Measurements from ENCODE around the gene RCSD1. TPM values are rescaled to one million over a fixed set of nuclear protein-coding genes. Genes with fewer than 3 reads are reported as not detected.

Gene RCSD1
- total RNA-seq, 2 experiments from 2014 or later, result 42.3 to 44.6 TPM

GRCh38 chr1:167616521-167616920 is 13.5 kb upstream of the RCSD1 start:
- peaks cover 48% of the 10 kb centered on the region for H3K4me1 Mint-ChIP-seq (ENCODE audit: low read depth)

GRCh38 chr1:167617153-167618147 is 12.6 kb upstream of the RCSD1 start:
- Mint-ChIP-seq H3K4me3 (peak overlapping the region; percentile 69), H3K36me3 (ENCODE audit: low read depth) (no peaks in the 10 kb centered on the region), H3K9me3 (no peaks in the 10 kb centered on the region), H3K27me3 (no peaks in the 10 kb centered on the region), H3K4me1 (ENCODE audit: low read depth) (peaks cover 58% of the 10 kb centered on the region), H3K27ac (peak overlapping the region; percentile 62)
- Histone ChIP-seq H3K4me3 (ENCODE audit: low read length) (peak overlapping the region; percentile 24), H3K36me3 (ENCODE audit: insufficient read depth, low read length) (no peaks in the 10 kb centered on the region), H3K4me1 (ENCODE audit: insufficient read depth, low read length) (peaks cover 54% of the 10 kb centered on the region), H3K9me3 (ENCODE audit: control insufficient read depth in 1 of 2, insufficient read depth in 1 of 2, low read length in 2 of 2) (no peaks in the 10 kb centered on the region), H3K27ac (ENCODE audit: low read depth in 1 of 2, low read length in 2 of 2) (peak overlapping the region; percentile 42 to 47), H3K27me3 (ENCODE audit: control insufficient read depth in 1 of 2, insufficient read depth in 2 of 2, low read length in 2 of 2) (no peaks in the 10 kb centered on the region)
- ChIA-PET CTCF (interaction anchor here (0.9 to 2.2 kb wide), 3 partner anchors 11 to 20 kb away, joined by 4 to 6 read pairs (median 5); no protein-coding TSS in a partner anchor), POLR2A (interaction anchor here (0.6 to 6.1 kb wide), 9 partner anchors 9 to 98 kb away, joined by 3 to 104 read pairs (median 4); partner anchors contain the start of gene RCSD1)
- intact Hi-C loops (cut with DNase I, micrococcal nuclease), result loop anchor here in 1 of 2 experiments (2.0 kb wide), 1 partner anchor 15 kb away; no protein-coding TSS in a partner anchor
- DNase-seq (peak in 5 of 14 experiments; percentile 19 to 68 (median 49)), ATAC-seq (ENCODE audit: poor library complexity) (peak; percentile 46)
- no peak for TF ChIP-seq CTCF (IDR thresholded peaks at IDR 0.05)

More at GRCh38 chr1:167616521-167616920, 13.5 kb upstream of the RCSD1 start:
- DNase-seq, result no peak
- H3K27ac ChIP-seq (ENCODE audit: low read depth in 1 of 2, low read length in 2 of 2), result peak overlapping the region; percentile 42 to 47
- Mint-ChIP-seq H3K4me3 (peak overlapping the region; percentile 69), H3K9me3 (no peaks in the 10 kb centered on the region), H3K27me3 (no peaks in the 10 kb centered on the region), H3K27ac (peak overlapping the region; percentile 62), H3K36me3 (ENCODE audit: low read depth) (no peaks in the 10 kb centered on the region)
- H3K4me1 ChIP-seq (ENCODE audit: insufficient read depth, low read length), result peaks cover 45% of the 10 kb centered on the region
- no peak for ATAC-seq (ENCODE audit: poor library complexity)
- CTCF ChIA-PET, result interaction anchor here (0.5 to 2.2 kb wide), 4 partner anchors 12 to 349 kb away, joined by 3 to 6 read pairs (median 4); no protein-coding TSS in a partner anchor
- no peak overlapping the region for H3K4me3 ChIP-seq (ENCODE audit: low read length)
- no peaks in the 10 kb centered on the region for H3K36me3 ChIP-seq (ENCODE audit: insufficient read depth, low read length)
- no peak for TF ChIP-seq CTCF (IDR thresholded peaks at IDR 0.05)
- no peaks in the 10 kb centered on the region for H3K27me3 ChIP-seq (ENCODE audit: control insufficient read depth in 1 of 2, insufficient read depth in 2 of 2, low read length in 2 of 2)
- H3K9me3 ChIP-seq (ENCODE audit: control insufficient read depth in 1 of 2, insufficient read depth in 1 of 2, low read length in 2 of 2), result no peaks in the 10 kb centered on the region
- intact Hi-C loops (cut with DNase I, micrococcal nuclease), result loop anchor here in 1 of 2 experiments (2.0 kb wide), 1 partner anchor 16 kb away; no protein-coding TSS in a partner anchor
- POLR2A ChIA-PET, result interaction anchor here (1.5 to 6.1 kb wide), 4 partner anchors 14 to 28 kb away, joined by 4 to 104 read pairs (median 19); partner anchors contain the start of gene RCSD1

GRCh38 chr1:167618366-167618765 is 11.7 kb upstream of the RCSD1 start:
- Mint-ChIP-seq H3K36me3 (ENCODE audit: low read depth) (no peaks in the 10 kb centered on the region), H3K4me1 (ENCODE audit: low read depth) (peaks cover 66% of the 10 kb centered on the region), H3K27me3 (no peaks in the 10 kb centered on the region), H3K27ac (peak overlapping the region; percentile 62), H3K4me3 (peak overlapping the region; percentile 49), H3K9me3 (no peaks in the 10 kb centered on the region)
- POLR2A ChIA-PET, result interaction anchor here (1.8 to 6.1 kb wide), 4 partner anchors 12 to 97 kb away, joined by 5 to 104 read pairs (median 19); partner anchors contain the start of gene RCSD1
- ATAC-seq (ENCODE audit: poor library complexity) (no peak), DNase-seq (no peak)
- Histone ChIP-seq H3K36me3 (ENCODE audit: insufficient read depth, low read length) (no peaks in the 10 kb centered on the region), H3K4me1 (ENCODE audit: insufficient read depth, low read length) (peaks cover 57% of the 10 kb centered on the region), H3K4me3 (ENCODE audit: low read length) (no peak overlapping the region), H3K27me3 (ENCODE audit: control insufficient read depth in 1 of 2, insufficient read depth in 2 of 2, low read length in 2 of 2) (no peaks in the 10 kb centered on the region), H3K9me3 (ENCODE audit: control insufficient read depth in 1 of 2, insufficient read depth in 1 of 2, low read length in 2 of 2) (no peaks in the 10 kb centered on the region), H3K27ac (ENCODE audit: low read depth in 1 of 2, low read length in 2 of 2) (peak overlapping the region in 1 of 2 donors; percentile 24)
- intact Hi-C loops (cut with DNase I, micrococcal nuclease), result no loop called here
- no peak for TF ChIP-seq CTCF (IDR thresholded peaks at IDR 0.05)
- CTCF ChIA-PET, result no interaction called here

All from CD4-positive, alpha-beta T cell (primary cell).